ENCODE measurements around the gene DHRS12. TPM values are rescaled to one million over a fixed set of nuclear protein-coding genes. Genes with fewer than 3 reads are reported as not detected.

Gene DHRS12
- total RNA-seq, 1 experiment from 2014 or later, result 10.2 TPM

GRCh38 chr13:51719394-51719793 is 84.6 kb downstream of the DHRS12 start (continued):
- TF ChIP-seq AR (CRISPR knock-in tag; IDR thresholded peaks at IDR 0.05), result no peak
- no peak for TF ChIP-seq NFE2L1 (CRISPR knock-in tag; IDR thresholded peaks at IDR 0.05)
- no peak for TF ChIP-seq CDX4 (CRISPR knock-in tag; IDR thresholded peaks at IDR 0.05; ENCODE audit: borderline replicate concordance)
- no peak for TF ChIP-seq ZNF671 (CRISPR knock-in tag; IDR thresholded peaks at IDR 0.05)
- no peak for TF ChIP-seq ELF4 (CRISPR knock-in tag; IDR thresholded peaks at IDR 0.05; ENCODE audit: low read depth)
- no peak for TF ChIP-seq IRF2 (CRISPR knock-in tag; IDR thresholded peaks at IDR 0.05; ENCODE audit: borderline replicate concordance, low read depth)
- TF ChIP-seq STAT6 (CRISPR knock-in tag; conservative IDR thresholded peaks at IDR 0.05; ENCODE audit: low read depth), result no peak
- TF ChIP-seq ZNF232 (CRISPR knock-in tag; IDR thresholded peaks at IDR 0.05), result no peak
- TF ChIP-seq FOXP1 (CRISPR knock-in tag; IDR thresholded peaks at IDR 0.05; ENCODE audit: borderline replicate concordance), result no peak
- TF ChIP-seq PRDM15 (CRISPR knock-in tag; IDR thresholded peaks at IDR 0.05), result no peak

Other genes starting within 250 kb of the DHRS12 start
- 22.6 to 25.7 TPM (median 23.7 TPM) in 3 replicates for gene WDFY2, start 219.7 kb downstream of the DHRS12 start, total RNA-seq (2021)
- 0.09 to 0.21 TPM in 2 of 3 replicates, not detected in the other for gene TMEM272, start 41.0 kb upstream of the DHRS12 start, total RNA-seq (2021)
- not detected in 3 replicates for gene CCDC70, start 57.8 kb upstream of the DHRS12 start, total RNA-seq (2021)
- 10.2 to 11.8 TPM (median 11.6 TPM) in 3 replicates for gene ATP7B, start 207.3 kb upstream of the DHRS12 start, total RNA-seq (2021)
- 35.9 to 40.6 TPM (median 38.9 TPM) in 3 replicates for gene ALG11, start 208.2 kb upstream of the DHRS12 start, total RNA-seq (2021)
- gene UTP14C, start 220.5 kb upstream of the DHRS12 start, total RNA-seq (2021), result 18.5 to 20.5 TPM (median 19.2 TPM) in 3 replicates

Measured in WTC11 (cell line).